ENCODE data around the gene TARBP1.

Gene TARBP1

DNA sequence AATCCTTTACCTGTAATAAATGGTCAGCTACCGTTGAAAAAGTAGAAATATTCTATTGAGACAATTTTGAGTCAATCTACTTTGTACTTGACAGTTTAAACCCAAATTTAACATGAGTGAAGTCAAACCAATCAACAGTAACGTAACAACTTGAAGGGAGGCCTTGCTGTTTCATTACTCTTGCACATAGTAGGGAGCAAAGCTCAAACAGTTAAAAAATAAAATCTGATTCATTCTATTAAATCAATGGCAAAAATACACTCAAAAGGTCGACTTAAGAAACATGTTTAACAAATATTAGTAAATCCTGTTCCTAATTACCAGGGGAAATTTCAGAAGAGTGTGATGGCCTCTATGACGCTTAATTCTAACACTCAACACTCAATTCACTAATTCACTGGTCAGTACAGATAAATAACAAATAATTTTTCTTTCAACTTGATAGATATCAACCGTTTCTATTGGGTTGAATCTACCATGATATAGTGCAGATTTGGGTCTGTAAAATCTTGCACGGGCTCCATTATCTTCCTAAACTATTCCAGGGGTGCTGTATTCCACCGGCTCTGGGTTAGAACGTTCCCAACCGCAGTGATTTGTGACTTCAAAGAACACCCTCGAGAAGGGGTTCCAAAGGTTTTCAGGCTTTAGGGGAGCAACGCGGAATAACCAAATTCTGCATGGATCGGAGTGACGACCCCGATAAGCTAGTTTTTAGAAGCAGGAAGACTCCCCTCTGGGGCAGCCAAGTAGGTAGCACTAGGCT is 1.4 kb downstream of the TARBP1 start:
- TF ChIP-seq, protein P1, sequence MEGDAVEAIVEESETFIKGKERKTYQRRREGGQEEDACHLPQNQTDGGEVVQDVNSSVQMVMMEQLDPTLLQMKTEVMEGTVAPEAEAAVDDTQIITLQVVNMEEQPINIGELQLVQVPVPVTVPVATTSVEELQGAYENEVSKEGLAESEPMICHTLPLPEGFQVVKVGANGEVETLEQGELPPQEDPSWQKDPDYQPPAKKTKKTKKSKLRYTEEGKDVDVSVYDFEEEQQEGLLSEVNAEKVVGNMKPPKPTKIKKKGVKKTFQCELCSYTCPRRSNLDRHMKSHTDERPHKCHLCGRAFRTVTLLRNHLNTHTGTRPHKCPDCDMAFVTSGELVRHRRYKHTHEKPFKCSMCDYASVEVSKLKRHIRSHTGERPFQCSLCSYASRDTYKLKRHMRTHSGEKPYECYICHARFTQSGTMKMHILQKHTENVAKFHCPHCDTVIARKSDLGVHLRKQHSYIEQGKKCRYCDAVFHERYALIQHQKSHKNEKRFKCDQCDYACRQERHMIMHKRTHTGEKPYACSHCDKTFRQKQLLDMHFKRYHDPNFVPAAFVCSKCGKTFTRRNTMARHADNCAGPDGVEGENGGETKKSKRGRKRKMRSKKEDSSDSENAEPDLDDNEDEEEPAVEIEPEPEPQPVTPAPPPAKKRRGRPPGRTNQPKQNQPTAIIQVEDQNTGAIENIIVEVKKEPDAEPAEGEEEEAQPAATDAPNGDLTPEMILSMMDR (IDR thresholded peaks at IDR 0.05; ENCODE audit: insufficient read depth, low read length, poor library complexity, severe bottlenecking), result no peak
- H3K27me3 ChIP-seq (replicated peaks; ENCODE audit: control insufficient read depth, insufficient read depth, low read length), result no peaks in the 10 kb centered on the region
- no peaks in the 10 kb centered on the region for H3K36me3 ChIP-seq (ENCODE audit: control insufficient read depth, insufficient read depth, low read length)
- peak overlapping the region; percentile 59 for H3K4me3 ChIP-seq (replicated peaks; ENCODE audit: low read depth, low read length)
- DNase-seq (ENCODE audit: extremely low read depth, insufficient read length), result no peak

DNA sequence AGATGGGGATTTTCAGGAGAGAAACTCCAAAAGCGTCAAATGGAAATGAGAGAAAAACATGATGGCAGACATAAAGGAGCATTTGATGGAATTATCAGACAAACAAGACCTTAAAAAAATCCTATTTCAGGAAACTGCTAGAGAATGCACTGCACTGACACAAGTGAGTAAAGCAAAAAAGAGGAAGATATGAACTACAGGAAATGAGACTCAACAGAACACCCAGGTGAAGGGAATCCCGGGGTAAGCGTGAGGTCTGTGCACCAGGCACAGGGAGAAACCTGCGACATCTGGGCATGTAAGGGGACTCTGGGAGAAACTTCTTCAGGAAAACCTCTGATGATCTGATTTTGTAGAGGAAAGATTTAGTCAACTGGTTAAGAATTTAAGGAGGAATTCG is 2.8 kb downstream of the TARBP1 start:
- Histone ChIP-seq H3K27me3 (replicated peaks; ENCODE audit: control insufficient read depth, insufficient read depth, low read length) (no peaks in the 10 kb centered on the region), H3K36me3 (ENCODE audit: control insufficient read depth, insufficient read depth, low read length) (no peaks in the 10 kb centered on the region), H3K4me3 (replicated peaks; ENCODE audit: low read depth, low read length) (no peak overlapping the region)
- no peak for DNase-seq (ENCODE audit: extremely low read depth, insufficient read length)
- TF ChIP-seq, protein P1 (IDR thresholded peaks at IDR 0.05; ENCODE audit: insufficient read depth, low read length, poor library complexity, severe bottlenecking), result no peak

DNA sequence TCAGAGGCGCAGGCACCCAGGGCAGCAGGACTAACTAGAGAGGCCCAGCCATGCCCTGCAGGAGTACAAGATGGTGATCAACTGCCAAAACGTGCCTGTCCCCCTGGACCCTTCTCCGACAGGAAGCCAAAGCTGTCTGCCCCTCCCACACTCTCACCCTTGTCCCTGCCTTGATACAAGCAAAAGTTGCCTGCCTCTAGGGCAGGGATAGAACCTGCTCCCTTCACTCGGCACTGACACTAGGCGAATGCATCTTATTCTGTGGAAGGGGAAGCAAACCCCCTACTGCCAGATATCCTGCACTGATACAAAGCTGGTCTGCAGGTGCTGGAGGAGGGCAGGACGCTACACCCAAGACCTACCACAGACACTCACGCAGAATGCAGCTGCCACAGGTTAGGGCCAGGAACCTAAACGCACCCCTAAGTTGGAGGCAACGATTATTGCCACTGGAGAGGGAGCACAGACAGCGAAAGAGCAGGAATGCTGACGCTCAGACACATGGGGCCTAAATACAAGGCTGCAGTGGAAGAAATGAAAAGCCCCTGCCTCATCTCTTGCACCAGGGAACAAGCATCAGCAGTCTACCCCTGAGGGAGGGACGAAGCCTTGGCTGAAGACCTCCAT is 3.7 kb downstream of the TARBP1 start:
- Histone ChIP-seq H3K27me3 (replicated peaks; ENCODE audit: control insufficient read depth, insufficient read depth, low read length) (no peaks in the 10 kb centered on the region), H3K36me3 (ENCODE audit: control insufficient read depth, insufficient read depth, low read length) (no peaks in the 10 kb centered on the region), H3K4me3 (replicated peaks; ENCODE audit: low read depth, low read length) (no peak overlapping the region)
- TF ChIP-seq, protein P1 (IDR thresholded peaks at IDR 0.05; ENCODE audit: insufficient read depth, low read length, poor library complexity, severe bottlenecking), result no peak
- DNase-seq (ENCODE audit: extremely low read depth, insufficient read length), result no peak

DNA sequence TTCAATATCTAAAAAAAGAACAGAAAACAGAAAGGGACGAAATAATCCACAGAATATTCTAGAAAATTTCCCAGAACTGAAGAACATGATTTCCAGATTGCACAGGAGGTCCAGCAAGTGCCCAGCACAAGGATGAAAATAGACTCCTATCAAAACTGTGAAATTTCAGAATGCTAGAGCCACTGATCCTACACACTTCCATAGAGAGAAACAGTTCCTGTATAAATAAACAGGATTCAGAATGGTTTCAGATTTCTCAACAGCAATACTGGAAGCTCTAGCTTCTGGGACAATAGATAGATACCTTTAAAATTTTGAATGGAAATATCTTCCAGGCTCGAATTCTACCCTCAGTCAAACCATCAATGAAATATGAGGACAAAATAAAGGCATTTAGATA is 4.6 kb downstream of the TARBP1 start:
- TF ChIP-seq, protein P1 (IDR thresholded peaks at IDR 0.05; ENCODE audit: insufficient read depth, low read length, poor library complexity, severe bottlenecking), result no peak
- Histone ChIP-seq H3K4me3 (replicated peaks; ENCODE audit: low read depth, low read length) (no peak overlapping the region), H3K27me3 (replicated peaks; ENCODE audit: control insufficient read depth, insufficient read depth, low read length) (no peaks in the 10 kb centered on the region), H3K36me3 (ENCODE audit: control insufficient read depth, insufficient read depth, low read length) (no peaks in the 10 kb centered on the region)
- DNase-seq (ENCODE audit: extremely low read depth, insufficient read length), result no peak

DNA sequence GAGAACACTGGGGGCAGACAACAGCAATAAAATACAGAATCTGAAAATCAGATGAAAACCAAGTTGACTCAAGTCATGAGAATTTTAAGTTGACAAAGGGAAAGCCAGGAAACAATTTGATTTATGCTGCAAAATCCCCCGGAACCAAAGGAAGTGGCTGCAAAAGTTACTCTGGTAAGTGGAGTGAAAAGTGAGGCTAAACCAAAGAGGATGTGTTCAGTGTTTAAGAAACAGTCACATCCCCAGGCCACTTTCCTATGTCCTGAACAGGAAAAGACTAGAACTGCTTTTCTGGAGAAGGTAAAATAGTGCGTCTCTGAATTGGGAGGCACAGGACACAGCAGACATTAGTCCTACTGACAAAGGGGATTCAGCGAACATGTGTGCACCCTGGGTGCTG is 5.9 kb downstream of the TARBP1 start:
- no peaks in the 10 kb centered on the region for H3K27me3 ChIP-seq (replicated peaks; ENCODE audit: control insufficient read depth, insufficient read depth, low read length)
- H3K36me3 ChIP-seq (ENCODE audit: control insufficient read depth, insufficient read depth, low read length), result no peaks in the 10 kb centered on the region; the same call in 1 of the 2 replicates
- TF ChIP-seq, protein P1 (IDR thresholded peaks at IDR 0.05; ENCODE audit: insufficient read depth, low read length, poor library complexity, severe bottlenecking), result no peak
- no peak overlapping the region; the same call in 1 of the 2 replicates for H3K4me3 ChIP-seq (replicated peaks; ENCODE audit: low read depth, low read length)
- no peak for DNase-seq (ENCODE audit: extremely low read depth, insufficient read length)

Measured in GM06990 (cell line).